Eye (tissue), 1 donor: Measurements from ENCODE around the gene SKI.
"Not testable (repeated sequence)": the region's sequence is repeated elsewhere in the genome, so short reads cannot be mapped to it uniquely, and the experiment has no call there.

ENCODE experiments used
- DNase-seq: peaks from one replicate; pipeline ENCODE4 v3.0.0-alpha.2; 2015

SKI gene

GRCh38 chr1:2279817-2280216 is 51.7 kb downstream of the SKI start:
- no peak for DNase-seq

- no peak for DNase-seq
These were observed 54.6 kb downstream of the SKI start for GRCh38 chr1:2282556-2283270.

- DNase-seq, result no peak
These were observed 55.4 kb downstream of the SKI start for GRCh38 chr1:2283371-2283990.

DNA sequence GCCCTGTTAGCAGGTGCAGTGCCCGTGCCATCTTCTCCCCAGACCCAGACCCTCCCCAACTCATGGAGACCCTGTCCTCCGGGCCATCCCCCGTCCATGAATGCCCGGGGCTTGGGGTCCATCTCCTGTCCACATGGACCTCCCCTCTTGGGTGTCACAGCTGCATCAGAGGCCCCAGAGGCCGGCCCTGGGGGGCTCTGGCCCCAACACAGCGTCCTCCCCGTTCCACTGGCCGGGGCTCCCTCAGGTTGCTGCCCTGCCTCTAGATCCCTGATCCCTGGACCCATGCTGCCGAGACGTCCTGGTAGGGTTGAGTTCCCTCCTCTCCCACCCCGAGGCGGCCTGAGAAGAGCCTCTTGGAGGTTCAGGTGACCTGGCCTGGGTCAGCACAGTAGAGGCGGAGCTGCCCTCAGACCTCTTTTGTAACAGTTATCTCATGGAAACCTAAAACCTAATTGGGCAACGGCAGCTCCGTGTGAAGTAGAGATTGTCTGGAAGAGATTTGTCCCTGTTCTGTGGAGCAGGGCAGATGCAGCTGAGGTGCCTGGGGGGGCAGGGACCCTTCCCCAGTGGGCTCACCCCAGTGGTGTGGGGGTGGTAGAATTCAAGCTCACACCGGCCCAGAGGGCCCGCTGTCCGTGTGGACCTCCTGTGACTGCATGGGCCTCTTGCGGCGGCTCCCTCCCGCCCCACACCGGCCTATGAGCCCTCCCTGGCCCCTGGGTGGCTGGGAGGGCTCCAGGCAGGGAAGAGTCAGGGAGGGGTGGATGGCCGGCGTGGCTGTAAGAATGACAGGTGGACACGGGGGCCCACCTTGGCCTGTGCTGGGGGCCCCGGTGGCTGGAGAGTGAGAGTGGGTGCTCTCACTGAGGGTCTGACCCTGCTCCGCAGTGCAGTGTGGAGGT is 56.1 kb downstream of the SKI start:
- no peak for DNase-seq

- no peak for DNase-seq
These were observed 56.8 kb downstream of the SKI start for GRCh38 chr1:2284932-2285331.

GRCh38 chr1:2286923-2287322 is 58.8 kb downstream of the SKI start:
- no peak for DNase-seq

- DNase-seq, result no peak
These were observed 59.5 kb downstream of the SKI start for GRCh38 chr1:2287649-2288048.

DNA sequence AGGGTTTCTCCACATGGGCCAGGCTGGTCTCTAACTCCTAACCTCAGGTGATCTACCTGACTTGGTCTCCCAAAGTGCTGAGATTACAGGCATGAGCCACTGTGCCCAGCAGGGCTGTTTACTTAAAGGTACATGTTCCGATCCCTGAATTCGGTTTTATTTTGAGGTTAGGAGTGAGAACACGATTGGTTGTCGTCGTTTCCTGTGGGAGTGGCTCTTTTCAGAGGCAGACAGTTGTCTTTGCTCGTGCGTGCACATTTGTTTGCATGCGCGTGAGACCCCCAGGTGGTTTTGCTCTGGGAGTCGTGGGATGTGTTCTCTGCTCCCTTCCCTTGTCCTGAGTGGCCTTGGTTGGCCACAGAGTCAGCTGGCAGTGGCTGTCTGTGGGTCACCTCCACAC is 60.2 kb downstream of the SKI start:
- no peak for DNase-seq

DNA sequence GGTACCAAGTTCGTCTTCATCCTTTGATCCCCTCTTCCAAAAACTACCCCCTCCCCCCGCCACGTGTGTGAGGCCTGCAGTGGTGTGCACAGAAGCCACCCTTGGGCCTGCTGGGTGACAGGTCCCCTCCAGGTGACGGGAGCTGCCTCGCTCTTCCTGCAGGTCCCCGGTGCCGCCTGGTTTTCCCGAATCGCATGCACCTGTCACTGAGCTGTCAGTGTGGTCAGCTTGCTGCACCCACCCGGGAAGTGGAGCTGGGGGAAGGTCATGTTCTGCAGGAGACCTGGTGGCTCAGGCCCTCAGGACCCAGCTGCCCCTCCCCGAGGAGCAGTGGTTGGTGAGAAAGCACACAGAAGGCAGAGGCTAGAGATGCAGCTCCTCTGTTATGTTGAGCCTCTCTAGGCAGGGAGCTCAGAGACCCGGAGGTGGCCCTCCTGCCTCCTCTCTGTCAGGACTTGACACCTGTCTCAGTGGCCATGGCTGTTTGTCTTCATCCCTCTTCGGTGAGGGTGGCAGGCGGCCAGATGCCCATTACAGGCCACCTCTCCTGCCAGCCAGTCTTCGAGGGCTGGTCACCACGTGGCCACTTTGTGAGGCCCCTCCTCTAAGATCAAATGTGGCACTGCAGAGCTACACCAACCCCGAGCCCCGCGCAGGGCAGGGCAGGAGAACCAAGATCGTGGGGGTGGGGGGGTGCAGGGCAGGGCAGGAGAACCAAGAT is 60.9 kb downstream of the SKI start:
- DNase-seq, result no peak

- no peak for DNase-seq
These were observed 61.5 kb downstream of the SKI start for GRCh38 chr1:2289607-2290006.

DNA sequence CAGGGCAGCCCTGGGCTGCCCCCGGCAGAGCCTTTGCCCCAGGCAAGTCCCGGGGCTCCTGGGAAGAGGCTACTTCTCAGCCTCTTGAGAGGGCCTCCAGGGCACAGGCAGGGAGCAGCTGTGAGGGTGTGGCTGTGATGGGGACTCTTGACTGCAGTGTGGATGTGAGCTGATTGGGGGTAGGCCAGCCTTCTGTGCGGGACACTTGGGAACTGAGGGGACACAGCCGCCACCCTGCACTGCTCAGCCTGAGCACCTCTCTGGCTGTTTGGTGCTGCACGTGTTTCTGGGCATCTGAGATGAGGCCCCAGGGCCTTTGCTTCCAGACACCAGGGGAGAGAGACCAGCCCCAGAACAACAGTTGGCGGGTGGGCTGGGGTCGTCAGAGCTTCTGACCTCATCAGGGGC is 62.1 kb downstream of the SKI start:
- DNase-seq, result no peak

DNA sequence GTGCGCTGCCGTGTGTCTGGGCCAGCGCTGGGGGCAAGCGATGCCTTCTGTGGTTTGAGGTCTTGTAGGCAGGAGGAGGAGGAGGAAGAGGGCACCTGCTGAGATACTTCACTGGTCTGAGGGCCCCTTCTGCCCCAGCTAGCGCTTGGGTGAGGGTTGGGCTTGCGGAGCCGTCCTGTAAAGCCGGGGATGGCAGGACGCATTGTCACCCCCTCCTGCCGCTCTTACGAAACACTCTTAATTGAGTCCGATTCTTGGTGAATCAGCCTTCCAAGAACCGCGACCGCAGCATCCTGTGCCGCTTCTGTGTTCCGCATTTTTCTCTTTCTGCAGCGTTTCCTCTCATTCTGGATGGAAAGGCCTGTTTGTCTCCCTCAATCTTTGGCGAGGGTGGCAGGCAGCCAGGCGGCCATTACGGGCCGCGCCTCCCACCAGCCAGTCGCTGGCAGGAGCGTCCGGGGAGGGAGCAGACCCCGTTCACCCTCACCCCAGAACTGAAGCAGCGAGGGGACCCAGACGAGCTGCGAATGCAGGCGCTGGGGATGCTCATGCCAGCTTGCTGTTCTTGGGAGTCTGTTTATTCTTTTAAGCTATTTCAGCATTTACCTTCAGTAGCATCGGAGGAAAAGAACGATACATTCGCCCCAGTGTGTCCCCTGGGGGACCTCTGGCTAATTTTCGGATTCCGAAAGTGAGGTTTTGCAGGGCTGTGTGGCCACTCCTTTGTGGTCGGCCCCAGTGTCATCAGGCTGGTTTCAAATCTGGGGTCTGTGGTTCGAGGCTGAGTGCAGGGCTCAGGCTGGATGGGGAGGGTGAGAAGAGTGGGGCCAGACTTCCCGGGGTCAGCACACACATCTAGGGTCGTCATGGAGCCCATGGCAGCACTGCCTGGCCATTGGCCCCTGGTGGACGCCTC is 62.7 kb downstream of the SKI start:
- peak; percentile 69 for DNase-seq

DNA sequence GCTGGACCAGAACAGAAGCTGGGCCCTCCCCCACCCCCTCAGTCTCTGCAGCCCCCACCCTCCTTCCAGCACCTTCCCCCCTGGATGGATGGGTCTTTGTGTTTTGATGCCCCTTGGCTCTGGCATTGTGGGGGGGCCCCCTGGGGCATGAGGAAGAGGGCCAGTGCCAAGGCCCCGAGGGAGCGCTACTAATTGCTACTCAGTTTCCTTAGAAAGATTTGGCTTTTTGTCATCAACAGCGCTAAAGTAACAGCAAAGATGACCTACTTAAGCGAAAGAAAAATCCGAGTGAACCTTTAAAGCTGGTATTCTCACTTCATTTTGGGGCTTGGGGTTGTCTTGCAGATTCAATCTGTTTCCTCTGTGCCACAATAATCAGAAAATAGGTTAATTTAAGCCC is 63.5 kb downstream of the SKI start:
- no peak for DNase-seq

DNA sequence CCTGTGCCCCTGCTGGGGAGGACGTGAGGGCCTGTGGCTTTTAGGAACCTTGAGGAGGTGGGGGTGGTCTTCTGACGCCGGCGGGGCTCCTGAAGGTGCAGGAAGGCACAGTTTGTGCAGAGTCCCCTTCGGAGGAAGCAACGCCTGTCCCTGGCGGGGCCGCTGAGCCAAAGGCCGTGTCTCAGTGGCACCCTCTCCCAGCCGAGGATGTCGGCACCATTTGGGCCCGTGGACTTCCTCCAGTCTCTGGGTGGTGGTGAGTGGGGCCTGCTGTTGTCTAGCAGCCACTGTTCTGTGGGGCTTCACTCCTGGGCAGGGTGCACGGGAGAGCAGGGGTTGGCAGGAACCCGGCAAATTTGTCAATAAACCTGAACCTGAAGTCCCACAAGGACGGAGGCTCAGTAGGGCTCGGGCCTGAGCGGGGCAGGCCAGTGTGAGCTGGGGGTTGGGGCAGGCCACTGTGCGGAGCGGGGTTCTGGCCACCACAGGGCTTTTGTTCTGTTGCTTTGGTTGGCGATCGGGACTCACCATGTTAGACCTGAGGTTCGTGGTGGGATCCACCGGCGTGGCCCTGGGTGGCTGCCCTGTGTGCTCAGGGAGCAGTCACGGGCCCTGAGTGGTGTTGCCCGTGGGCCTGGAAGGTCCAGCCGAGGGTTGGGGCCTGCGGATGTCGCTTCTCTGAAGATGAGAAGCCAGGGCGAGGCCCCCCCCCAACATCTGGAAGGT is 64.8 kb downstream of the SKI start:
- no peak for DNase-seq

DNA sequence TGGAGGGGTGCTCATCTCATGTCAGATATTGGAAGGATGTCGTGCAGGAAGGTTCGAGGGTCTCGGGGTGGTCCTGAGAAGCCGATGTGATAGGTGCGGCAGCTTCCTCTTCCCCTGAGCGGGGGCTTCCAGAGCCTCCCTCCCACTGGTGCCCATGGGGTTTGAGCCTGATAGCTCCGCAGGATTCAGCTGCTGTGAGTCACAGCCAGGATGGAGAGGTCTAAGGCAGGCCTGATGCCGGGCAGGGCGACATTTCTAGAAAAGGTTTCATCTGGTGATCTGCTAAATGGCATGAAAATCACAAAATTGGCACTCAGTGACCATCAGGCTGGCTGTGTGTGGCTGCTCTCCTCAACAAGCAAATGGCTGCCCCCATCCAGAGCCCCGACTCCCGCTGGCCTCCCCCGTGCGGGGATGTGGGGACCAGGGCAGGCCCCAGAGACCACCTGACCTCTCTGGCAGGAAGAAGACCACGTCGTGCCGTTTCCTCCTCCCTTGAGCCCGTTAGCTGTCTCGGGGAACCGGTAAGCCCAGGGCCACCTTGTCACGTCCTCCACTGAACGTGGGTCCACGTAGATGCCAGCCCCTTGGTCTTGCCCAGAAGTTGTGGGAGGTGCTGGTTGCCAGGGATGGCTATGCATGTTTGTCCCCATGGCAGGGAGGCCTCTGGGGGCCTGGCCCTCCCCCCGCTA is 66.1 kb downstream of the SKI start:
- no peak for DNase-seq

DNA sequence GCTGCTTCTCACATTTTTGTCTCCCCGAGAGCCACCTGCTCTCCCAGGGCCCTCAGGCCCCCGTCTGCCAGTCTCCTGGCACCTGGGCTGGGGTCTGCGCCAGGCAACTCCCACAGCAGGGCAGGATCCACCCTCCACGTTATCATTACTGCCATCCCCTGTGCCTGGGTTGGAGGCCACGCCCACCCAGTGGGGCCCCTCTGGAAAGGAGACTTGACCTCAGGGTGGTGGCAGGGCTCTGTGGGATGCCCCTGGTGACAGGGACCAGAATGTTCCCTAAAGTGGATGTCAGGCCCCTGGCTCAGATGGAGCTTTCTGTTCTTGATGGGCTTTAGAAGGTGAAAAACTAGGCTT is 66.6 kb downstream of the SKI start:
- no peak for DNase-seq

- DNase-seq, result no peak
These were observed 67.4 kb downstream of the SKI start for GRCh38 chr1:2295526-2295925.

- DNase-seq, result not testable (repeated sequence)
These were observed 68.1 kb downstream of the SKI start for GRCh38 chr1:2296211-2296610.

DNA sequence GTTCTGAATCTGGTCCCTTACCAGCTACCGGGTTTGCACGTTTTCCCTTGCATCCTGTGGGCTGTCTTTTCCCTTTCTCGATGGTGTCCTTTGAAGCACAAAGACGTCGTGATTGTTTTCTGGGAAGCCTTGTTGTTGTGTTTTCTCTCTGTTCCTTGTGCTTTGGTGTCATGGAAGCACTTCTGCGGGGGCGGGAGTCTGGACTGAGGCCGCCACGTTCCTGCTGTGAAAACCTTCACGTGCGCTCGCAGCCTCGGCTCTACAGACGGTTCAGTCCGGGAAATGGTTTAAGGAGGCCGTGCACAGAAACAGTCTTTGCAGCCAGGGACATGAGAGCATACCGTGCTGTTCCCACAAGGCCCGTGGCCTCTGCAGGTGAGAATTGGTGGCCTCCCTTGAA is 68.5 kb downstream of the SKI start:
- DNase-seq, result no peak

- no peak for DNase-seq
These were observed 69.3 kb downstream of the SKI start for GRCh38 chr1:2297246-2298011.
